ENCODE measurements around the gene NOS3.

NOS3 gene

DNA sequence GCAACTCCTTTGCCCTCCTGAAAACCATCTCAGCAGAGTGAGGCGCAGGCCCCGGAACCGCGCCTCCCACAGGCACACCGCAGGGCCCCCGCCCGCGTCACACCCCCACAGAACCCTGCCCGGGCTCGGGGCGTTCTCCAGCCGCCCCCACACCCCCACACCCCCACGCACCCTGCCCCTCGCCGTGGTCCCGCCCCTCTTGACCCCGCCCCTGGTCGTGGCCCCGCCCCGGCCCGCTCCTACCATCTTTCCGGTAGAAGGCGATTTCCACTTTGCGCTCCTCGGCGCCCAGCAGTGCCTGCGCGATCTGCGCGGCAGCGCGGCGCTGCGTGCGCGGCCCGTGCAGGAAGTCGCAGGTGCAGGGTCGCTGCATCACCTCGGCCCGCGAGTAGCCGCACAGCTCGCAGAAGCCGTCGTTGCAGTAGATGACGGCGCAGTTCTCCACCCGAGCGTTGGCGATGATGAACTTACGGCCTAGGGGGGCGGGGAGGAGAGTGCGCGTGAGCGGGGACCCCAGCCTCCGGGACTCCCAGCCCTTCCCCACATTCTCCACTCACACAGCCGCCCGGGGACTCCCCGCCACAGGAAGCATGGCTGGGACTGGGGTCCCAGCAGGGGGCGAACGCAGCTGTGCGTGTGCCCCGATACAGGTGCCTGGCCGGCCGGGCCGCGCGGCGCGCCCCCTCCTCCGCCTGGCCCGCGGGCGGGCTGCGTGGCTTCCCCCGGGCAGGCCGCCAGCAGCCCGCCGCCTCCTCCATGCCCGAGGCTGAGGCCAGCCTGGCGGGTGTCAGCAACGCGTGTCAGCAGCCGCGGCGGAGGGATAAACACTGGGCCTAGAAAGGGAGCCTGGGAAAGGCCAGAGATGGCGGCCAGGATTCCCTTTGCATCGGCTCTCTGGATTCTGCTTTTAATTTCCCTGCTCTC, 16.1 kb upstream of the NOS3 start:
- in situ Hi-C loops (cut with HindIII; ENCODE audit: low sequenced_read_pairs): no loop called here
- TF ChIP-seq, protein P1, sequence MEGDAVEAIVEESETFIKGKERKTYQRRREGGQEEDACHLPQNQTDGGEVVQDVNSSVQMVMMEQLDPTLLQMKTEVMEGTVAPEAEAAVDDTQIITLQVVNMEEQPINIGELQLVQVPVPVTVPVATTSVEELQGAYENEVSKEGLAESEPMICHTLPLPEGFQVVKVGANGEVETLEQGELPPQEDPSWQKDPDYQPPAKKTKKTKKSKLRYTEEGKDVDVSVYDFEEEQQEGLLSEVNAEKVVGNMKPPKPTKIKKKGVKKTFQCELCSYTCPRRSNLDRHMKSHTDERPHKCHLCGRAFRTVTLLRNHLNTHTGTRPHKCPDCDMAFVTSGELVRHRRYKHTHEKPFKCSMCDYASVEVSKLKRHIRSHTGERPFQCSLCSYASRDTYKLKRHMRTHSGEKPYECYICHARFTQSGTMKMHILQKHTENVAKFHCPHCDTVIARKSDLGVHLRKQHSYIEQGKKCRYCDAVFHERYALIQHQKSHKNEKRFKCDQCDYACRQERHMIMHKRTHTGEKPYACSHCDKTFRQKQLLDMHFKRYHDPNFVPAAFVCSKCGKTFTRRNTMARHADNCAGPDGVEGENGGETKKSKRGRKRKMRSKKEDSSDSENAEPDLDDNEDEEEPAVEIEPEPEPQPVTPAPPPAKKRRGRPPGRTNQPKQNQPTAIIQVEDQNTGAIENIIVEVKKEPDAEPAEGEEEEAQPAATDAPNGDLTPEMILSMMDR (IDR thresholded peaks at IDR 0.05; ENCODE audit: low read depth, low read length): peak; percentile 20
- no peak overlapping the region for H3K4me3 ChIP-seq (ENCODE audit: low read depth, low read length)
- no peak for DNase-seq (ENCODE audit: low read depth, low spot score)

- TF ChIP-seq, protein P1 (IDR thresholded peaks at IDR 0.05; ENCODE audit: low read depth, low read length): no peak
- DNase-seq (ENCODE audit: low read depth, low spot score): no peak
- H3K4me3 ChIP-seq (ENCODE audit: low read depth, low read length): no peak overlapping the region
- in situ Hi-C loops (cut with HindIII; ENCODE audit: low sequenced_read_pairs): no loop called here
These were observed 15.1 kb upstream of the NOS3 start for GRCh38 chr7:150975536-150976319.

DNA sequence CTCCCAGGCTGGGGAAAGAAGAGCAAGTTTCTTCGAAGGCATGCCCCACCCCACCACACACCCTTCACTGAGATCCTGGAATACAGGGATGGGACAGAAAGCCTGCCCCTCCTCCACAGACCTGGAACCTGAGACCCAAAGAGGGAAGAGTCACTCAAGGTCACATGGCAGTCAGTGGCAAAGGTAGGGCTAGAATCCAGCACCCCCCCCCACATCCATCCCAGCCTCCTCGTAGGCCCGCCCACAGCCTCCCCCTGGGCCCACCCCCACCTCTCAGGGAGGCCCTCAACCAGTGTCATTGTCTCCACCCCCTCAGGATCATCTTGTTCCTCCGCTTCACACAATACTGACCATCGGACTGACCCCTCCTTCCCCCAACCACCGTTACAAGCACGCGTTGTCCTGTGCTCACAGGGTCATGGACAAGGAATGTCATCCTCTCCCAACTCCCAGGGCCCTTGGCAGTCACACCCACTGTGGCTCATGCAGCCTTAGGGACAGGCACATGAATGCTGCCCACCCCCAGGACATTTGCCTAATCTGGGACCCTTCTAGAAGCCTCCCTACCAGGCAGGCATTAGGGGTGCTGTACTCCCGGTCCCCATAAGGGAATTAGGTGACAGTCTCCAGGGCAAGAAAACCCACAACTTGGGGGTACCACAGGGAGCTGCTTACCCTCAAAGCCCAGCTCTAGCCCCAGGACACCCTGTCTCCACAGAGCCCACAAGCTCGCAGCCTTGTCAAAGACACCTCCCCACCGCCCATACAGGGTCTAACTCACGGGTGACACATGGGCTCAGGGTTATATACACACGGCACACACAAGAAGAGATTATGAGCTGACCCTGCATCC, 14.1 kb upstream of the NOS3 start:
- no peak overlapping the region for H3K4me3 ChIP-seq (ENCODE audit: low read depth, low read length)
- DNase-seq (ENCODE audit: low read depth, low spot score): no peak
- in situ Hi-C loops (cut with HindIII; ENCODE audit: low sequenced_read_pairs): no loop called here
- TF ChIP-seq, protein P1 (IDR thresholded peaks at IDR 0.05; ENCODE audit: low read depth, low read length): no peak

- no peak overlapping the region for H3K4me3 ChIP-seq (ENCODE audit: low read depth, low read length)
- in situ Hi-C loops (cut with HindIII; ENCODE audit: low sequenced_read_pairs): no loop called here
- no peak for DNase-seq (ENCODE audit: low read depth, low spot score)
- TF ChIP-seq, protein P1 (IDR thresholded peaks at IDR 0.05; ENCODE audit: low read depth, low read length): no peak
These were observed 13.3 kb upstream of the NOS3 start for GRCh38 chr7:150977382-150978125.

- no peak for DNase-seq (ENCODE audit: low read depth, low spot score)
- TF ChIP-seq, protein P1 (IDR thresholded peaks at IDR 0.05; ENCODE audit: low read depth, low read length): no peak
- no peak within 1 kb of the TSS for H3K4me3 ChIP-seq (ENCODE audit: low read depth, low read length)
- in situ Hi-C loops (cut with HindIII; ENCODE audit: low sequenced_read_pairs): no loop called here
These were observed 12.6 kb upstream of the NOS3 start, which contains the start of gene KCNH2 for GRCh38 chr7:150978126-150978789. Gene KCNH2, minus strand, starts transcription at chr7:150978321. Its CDS starts 408 bp downstream, at chr7:150977913.

Data from astrocyte of the spinal cord (primary cell).